Mesenchymal stem cell (in vitro differentiated cells and primary cell): ENCODE data around the gene RPL37A.

Source experiments
- DNase-seq: peaks from one replicate; pipeline ENCODE4 v3.0.0-alpha.2; 2013
- H2AFZ ChIP-seq: one replicate; pipeline ENCODE4 v1.6.1; 2013; ENCODE audit warnings: low read depth, mild to moderate bottlenecking, control low read depth, inconsistent platforms, low read length, moderate library complexity
- H2AK5ac ChIP-seq: 2 replicates; pipeline ENCODE4 v1.6.1; 2013; ENCODE audit warnings: low read length, moderate library complexity, mild to moderate bottlenecking, inconsistent platforms; ENCODE audit not compliant: severe bottlenecking
- H2BK120ac ChIP-seq: one replicate; pipeline ENCODE4 v1.6.1; 2013; ENCODE audit warnings: low read depth, mild to moderate bottlenecking, inconsistent platforms, low read length, moderate library complexity
- H2BK12ac ChIP-seq, 2 experiments: one replicate each; pipeline ENCODE4 v1.6.1; 2013; ENCODE audit warnings: inconsistent platforms in 2 of 2, low read length in 2 of 2, mild to moderate bottlenecking in 2 of 2, moderate library complexity in 2 of 2, control low read depth in 1 of 2
- H2BK15ac ChIP-seq: one replicate; pipeline ENCODE4 v1.6.1; 2013; ENCODE audit warnings: mild to moderate bottlenecking, low read depth, inconsistent platforms; ENCODE audit not compliant: poor library complexity, severe bottlenecking
- H2BK5ac ChIP-seq: 2 replicates; pipeline ENCODE4 v1.6.1; 2013; ENCODE audit warnings: low read depth, mild to moderate bottlenecking, low read length, control low read depth, inconsistent platforms; ENCODE audit not compliant: poor library complexity, severe bottlenecking
- H3K14ac ChIP-seq, 2 experiments: one replicate each; pipeline ENCODE4 v1.6.1; 2013; ENCODE audit warnings: inconsistent platforms in 2 of 2, low read length in 2 of 2, control low read depth in 1 of 2, mild to moderate bottlenecking in 1 of 2, moderate library complexity in 1 of 2
- H3K18ac ChIP-seq, 2 experiments: one replicate each; pipeline ENCODE4 v1.6.1; 2013; ENCODE audit warnings: inconsistent platforms in 2 of 2, low read length in 2 of 2, control low read depth in 1 of 2, low read depth in 1 of 2, mild to moderate bottlenecking in 1 of 2
- H3K23ac ChIP-seq, 2 experiments: one replicate each; pipeline ENCODE4 v1.6.1; 2013; ENCODE audit warnings: inconsistent platforms in 2 of 2, low read length in 2 of 2, mild to moderate bottlenecking in 2 of 2, moderate library complexity in 2 of 2, control low read depth in 1 of 2
- H3K27ac ChIP-seq: 2 replicates; pipeline ENCODE4 v1.5.1; 2013; ENCODE audit warnings: mild to moderate bottlenecking, moderate library complexity, low read length, control low read depth, inconsistent platforms; ENCODE audit not compliant: poor library complexity, severe bottlenecking
- H3K27me3 ChIP-seq, 2 experiments: 2 replicates each; pipeline versions ENCODE4 v1.6.1 to v1.7.0; 2013; ENCODE audit warnings: low read length in 2 of 2, mild to moderate bottlenecking in 2 of 2, moderate library complexity in 2 of 2, control low read depth in 1 of 2, inconsistent platforms in 1 of 2; ENCODE audit not compliant: control insufficient read depth in 1 of 2, insufficient read depth in 1 of 2
- H3K36me3 ChIP-seq, 2 experiments: 2 replicates each; pipeline versions ENCODE4 v1.6.1 to v1.7.0; 2013; ENCODE audit warnings: low read length in 2 of 2, control low read depth in 1 of 2, inconsistent platforms in 1 of 2, low read depth in 1 of 2, mild to moderate bottlenecking in 1 of 2; ENCODE audit not compliant: insufficient read depth in 2 of 2, control insufficient read depth in 1 of 2
- H3K4ac ChIP-seq, 2 experiments: one replicate each; pipeline ENCODE4 v1.6.1; 2013; ENCODE audit warnings: inconsistent platforms in 2 of 2, low read length in 2 of 2, mild to moderate bottlenecking in 2 of 2, moderate library complexity in 2 of 2, control low read depth in 1 of 2, low read depth in 1 of 2
- H3K4me1 ChIP-seq: 2 replicates; pipeline ENCODE4 v1.6.1; 2013; ENCODE audit warnings: low read depth, low read length, control low read depth; ENCODE audit not compliant: control insufficient read depth, insufficient read depth
- H3K4me2 ChIP-seq: 2 replicates; pipeline ENCODE4 v1.6.1; 2013; ENCODE audit warnings: low read length, mild to moderate bottlenecking, inconsistent platforms; ENCODE audit not compliant: poor library complexity, severe bottlenecking
- H3K4me3 ChIP-seq, 2 experiments: 2 replicates each; pipeline versions ENCODE4 v1.5.1 to v1.7.0; 2013; ENCODE audit warnings: low read length in 2 of 2, mild to moderate bottlenecking in 2 of 2, control low read depth in 1 of 2, low read depth in 1 of 2; ENCODE audit not compliant: insufficient read depth in 1 of 2
- H3K79me1 ChIP-seq: replicated peaks from 2 replicates; pipeline ENCODE4 v1.6.1; 2013; ENCODE audit warnings: mild to moderate bottlenecking, control low read depth, low read length, inconsistent platforms; ENCODE audit not compliant: poor library complexity, severe bottlenecking
- H3K9ac ChIP-seq: 2 replicates; pipeline ENCODE4 v1.7.0; 2013; ENCODE audit warnings: mild to moderate bottlenecking, low read length, moderate library complexity
- H3K9me3 ChIP-seq: 2 replicates; pipeline ENCODE4 v1.7.0; 2013; ENCODE audit warnings: mild to moderate bottlenecking, low read length; ENCODE audit not compliant: control insufficient read depth
- H4K8ac ChIP-seq: one replicate; pipeline ENCODE4 v1.6.1; 2013; ENCODE audit warnings: inconsistent platforms, mild to moderate bottlenecking, low read length, moderate library complexity
- H4K91ac ChIP-seq: one replicate; pipeline ENCODE4 v1.6.1; 2013; ENCODE audit warnings: mild to moderate bottlenecking, low read length, inconsistent platforms
- WGBS: methylation state at CpG from one replicate; pipeline ENCODE4 v1.1.7; 2013; ENCODE audit warnings: mixed read lengths; 5-methylcytosine and 5-hydroxymethylcytosine counted together

RPL37A gene

GRCh38 chr2:216482640-216483039 is 16.0 kb upstream of the RPL37A start:
- peaks cover 8 to 48% of the 10 kb centered on the region in 2 experiments for H3K36me3 ChIP-seq
- no peak overlapping the region for H3K9ac ChIP-seq
- H3K18ac ChIP-seq = no peak overlapping the region
- no peak overlapping the region for H2BK120ac ChIP-seq
- no peak overlapping the region for H2BK15ac ChIP-seq
- 94% methylated on average over 1 of the region's 2 CpGs for WGBS
- no peak overlapping the region for H3K4me3 ChIP-seq
- no peak overlapping the region for H3K27ac ChIP-seq
- no peaks in the 10 kb centered on the region for H3K9me3 ChIP-seq
- H2AK5ac ChIP-seq = no peak overlapping the region
- H2AFZ ChIP-seq = no peak overlapping the region
- H3K23ac ChIP-seq = no peak overlapping the region
- H3K4me1 ChIP-seq = peaks cover 2% of the 10 kb centered on the region
- H3K14ac ChIP-seq = no peak overlapping the region
- H3K4me2 ChIP-seq = no peak overlapping the region
- no peak overlapping the region for H3K4ac ChIP-seq
- H2BK12ac ChIP-seq = no peak overlapping the region
- DNase-seq = no peak
- no peaks in the 10 kb centered on the region for H3K79me1 ChIP-seq
- no peak overlapping the region for H4K91ac ChIP-seq
- H4K8ac ChIP-seq = no peak overlapping the region
- no peak overlapping the region for H2BK5ac ChIP-seq
- H3K27me3 ChIP-seq = no peaks in the 10 kb centered on the region

- no peak overlapping the region for H2BK5ac ChIP-seq
- no peaks in the 10 kb centered on the region for H3K4me1 ChIP-seq
- H3K36me3 ChIP-seq = peaks cover 2 to 25% of the 10 kb centered on the region in 2 experiments
- no peak for DNase-seq
- H3K18ac ChIP-seq = no peak overlapping the region
- no peaks in the 10 kb centered on the region for H3K27me3 ChIP-seq
- H2BK12ac ChIP-seq = no peak overlapping the region
- H3K9ac ChIP-seq = no peak overlapping the region
- H3K14ac ChIP-seq = no peak overlapping the region
- H3K23ac ChIP-seq = no peak overlapping the region
- H2BK120ac ChIP-seq = no peak overlapping the region
- no peak overlapping the region for H2AFZ ChIP-seq
- no peak overlapping the region for H3K27ac ChIP-seq
- no peak overlapping the region for H4K8ac ChIP-seq
- no peak overlapping the region for H2AK5ac ChIP-seq
- no peak overlapping the region for H3K4me2 ChIP-seq
- H4K91ac ChIP-seq = no peak overlapping the region
- no peak overlapping the region for H2BK15ac ChIP-seq
- H3K4me3 ChIP-seq = no peak overlapping the region
- 99% methylated on average over 3 of the region's 3 CpGs for WGBS
- no peaks in the 10 kb centered on the region for H3K9me3 ChIP-seq
- no peak overlapping the region for H3K4ac ChIP-seq
- H3K79me1 ChIP-seq = no peaks in the 10 kb centered on the region
These were observed 13.4 kb upstream of the RPL37A start for GRCh38 chr2:216485237-216485636.

DNA sequence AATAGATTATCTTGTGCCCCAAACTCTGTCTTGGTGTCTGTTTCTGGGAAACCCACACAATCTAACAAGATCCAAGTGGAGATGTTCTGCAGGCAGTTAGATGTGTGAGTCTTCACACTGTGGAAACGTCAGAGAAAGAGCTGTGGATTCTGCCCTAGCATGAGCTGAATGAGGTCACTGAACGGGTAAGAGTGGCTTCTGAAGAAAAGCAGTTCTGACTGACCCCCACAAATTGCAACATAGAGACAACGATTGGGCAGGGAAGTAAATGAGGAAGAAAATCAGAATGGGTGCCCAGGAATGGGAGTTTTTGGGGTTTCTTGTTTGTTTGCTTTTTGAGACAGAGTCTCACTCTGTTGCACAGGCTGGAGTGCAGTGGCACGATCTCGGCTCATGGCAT is 12.9 kb upstream of the RPL37A start:
- H3K9me3 ChIP-seq = no peaks in the 10 kb centered on the region
- H2BK5ac ChIP-seq = no peak overlapping the region
- no peak overlapping the region for H4K91ac ChIP-seq
- no peak overlapping the region for H2BK120ac ChIP-seq
- no peak overlapping the region for H2BK12ac ChIP-seq
- H3K79me1 ChIP-seq = no peaks in the 10 kb centered on the region
- no peak overlapping the region for H3K14ac ChIP-seq
- no peak overlapping the region for H2AFZ ChIP-seq
- no peaks in the 10 kb centered on the region for H3K27me3 ChIP-seq
- H3K27ac ChIP-seq = no peak overlapping the region
- no peak overlapping the region for H3K23ac ChIP-seq
- no peak overlapping the region for H4K8ac ChIP-seq
- no peak overlapping the region for H3K4me3 ChIP-seq
- no peak overlapping the region for H3K9ac ChIP-seq
- H3K4me2 ChIP-seq = no peak overlapping the region
- no peak overlapping the region for H3K4ac ChIP-seq
- WGBS = 93% methylated on average over 5 of the region's 5 CpGs
- no peak overlapping the region for H2BK15ac ChIP-seq
- H3K18ac ChIP-seq = no peak overlapping the region
- H2AK5ac ChIP-seq = no peak overlapping the region
- no peak for DNase-seq
- H3K4me1 ChIP-seq = no peaks in the 10 kb centered on the region
- H3K36me3 ChIP-seq = peaks cover 2 to 20% of the 10 kb centered on the region in 2 experiments

DNA sequence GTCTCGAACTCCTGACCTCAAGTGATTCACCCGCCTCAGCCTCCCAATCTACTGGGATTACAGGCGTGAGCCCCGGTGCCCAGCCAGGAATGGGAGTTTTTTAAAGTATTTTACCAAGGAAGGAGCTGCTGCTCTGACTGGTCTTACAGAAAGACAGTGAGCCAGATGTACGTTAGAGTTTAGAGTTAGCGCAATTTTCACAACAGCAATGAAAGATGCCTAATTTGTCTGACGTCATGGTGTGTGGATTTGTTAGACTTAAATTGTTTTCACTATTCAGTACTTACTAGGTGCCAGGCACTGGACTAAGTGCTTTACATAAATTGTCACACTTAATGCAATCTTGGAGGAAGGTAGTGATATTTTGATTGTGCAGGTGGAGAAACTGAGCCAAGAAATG is 12.4 kb upstream of the RPL37A start:
- H2AK5ac ChIP-seq = no peak overlapping the region
- H2AFZ ChIP-seq = no peak overlapping the region
- H3K4me3 ChIP-seq = no peak overlapping the region
- no peak overlapping the region for H2BK15ac ChIP-seq
- no peak overlapping the region for H2BK12ac ChIP-seq
- no peak overlapping the region for H2BK120ac ChIP-seq
- H3K14ac ChIP-seq = no peak overlapping the region
- H2BK5ac ChIP-seq = no peak overlapping the region
- no peaks in the 10 kb centered on the region for H3K27me3 ChIP-seq
- no peak overlapping the region for H3K18ac ChIP-seq
- H4K8ac ChIP-seq = no peak overlapping the region
- no peak overlapping the region for H3K4me2 ChIP-seq
- H3K79me1 ChIP-seq = no peaks in the 10 kb centered on the region
- H3K9me3 ChIP-seq = no peaks in the 10 kb centered on the region
- H3K23ac ChIP-seq = no peak overlapping the region
- WGBS = 93% methylated on average over 6 of the region's 7 CpGs
- H3K4me1 ChIP-seq = no peaks in the 10 kb centered on the region
- H3K9ac ChIP-seq = no peak overlapping the region
- no peak overlapping the region for H3K4ac ChIP-seq
- peaks cover 2 to 17% of the 10 kb centered on the region in 2 experiments for H3K36me3 ChIP-seq
- no peak overlapping the region for H4K91ac ChIP-seq
- no peak overlapping the region for H3K27ac ChIP-seq
- no peak for DNase-seq
